Umbilical cord (tissue), 1 donor: ENCODE measurements around the gene EFS. TPM values are rescaled to one million over a fixed set of nuclear protein-coding genes. Genes with fewer than 3 reads are reported as not detected.

ENCODE experiments used
- total RNA-seq: library from RNA; depleted of rRNA; stranded (reverse); fragments of >200 nt; gene quantifications from one replicate; pipeline ENCODE4 v1.2.3, GENCODE V29; 2014; ENCODE audit warnings: low replicate concordance; ENCODE audit not compliant: insufficient read depth

EFS gene
- total RNA-seq, 1 donor from 2014 or later = 12.5 TPM

Other genes with a start within 250 kb of the EFS start
- 6.0 TPM for gene CEBPE, start 245.9 kb downstream of the EFS start, total RNA-seq
- gene SLC7A8, start 181.5 kb downstream of the EFS start, total RNA-seq = 25.0 TPM
- not detected for gene RNF212B, start 127.2 kb downstream of the EFS start, total RNA-seq
- 12.3 TPM for gene HOMEZ, start 79.0 kb downstream of the EFS start, total RNA-seq
- gene PPP1R3E, start 62.3 kb downstream of the EFS start, total RNA-seq = 4.1 TPM
- gene BCL2L2, start 58.3 kb downstream of the EFS start, total RNA-seq = 20.0 TPM
- gene PABPN1, start 43.7 kb downstream of the EFS start, total RNA-seq = 24.1 TPM
- gene SLC22A17, start 12.3 kb downstream of the EFS start, total RNA-seq = 38.8 TPM
- not detected for gene IL25, start 7.6 kb upstream of the EFS start, total RNA-seq
- gene CMTM5, start 11.9 kb upstream of the EFS start, total RNA-seq = 0.96 TPM
- gene MYH6, start 43.1 kb upstream of the EFS start, total RNA-seq = not detected
- under 0.01 TPM for gene MYH7, start 70.5 kb upstream of the EFS start, total RNA-seq
- 43.3 TPM for gene NGDN, start 104.5 kb upstream of the EFS start, total RNA-seq
- 0.96 TPM for gene ZFHX2, start 186.6 kb upstream of the EFS start, total RNA-seq
- gene THTPA, start 191.1 kb upstream of the EFS start, total RNA-seq = 11.8 TPM
- 23.1 TPM for gene AP1G2, start 202.6 kb upstream of the EFS start, total RNA-seq
- gene JPH4, start 213.6 kb upstream of the EFS start, total RNA-seq = 0.48 TPM